H1 (cell line): ENCODE data around the gene RND3.

Source experiments
- ATF2 ChIP-seq: IDR thresholded peaks from 2 replicates; pipeline ENCODE4 v1.6.1; 2012; ENCODE audit warnings: low read length, inconsistent platforms
- CBX8 ChIP-seq: fragments of 300-800, 300-1000 bp; sonication (generic); IDR thresholded peaks from 2 replicates; pipeline ENCODE4 v1.7.1; 2016; ENCODE audit warnings: low read depth, low read length, borderline replicate concordance
- CTCF ChIP-seq, 3 experiments: IDR thresholded peaks; 1 replicate in 2 of 3; 2 replicates in 1 of 3; pipeline versions ENCODE4 v1.5.1 to v1.6.1; 2011; ENCODE audit warnings: low read length in 3 of 3, mild to moderate bottlenecking in 3 of 3, inconsistent platforms in 2 of 3, low read depth in 1 of 3, moderate library complexity in 1 of 3; ENCODE audit not compliant: insufficient read depth in 1 of 3; ENCODE audit errors: control extremely low read depth in 1 of 3
- EP300 ChIP-seq, 2 experiments: IDR thresholded peaks; 1 replicate in 1 of 2; 2 replicates in 1 of 2; pipeline ENCODE4 v1.6.1; 2011 to 2012; ENCODE audit warnings: low read depth in 2 of 2, low read length in 2 of 2, mild to moderate bottlenecking in 2 of 2, borderline replicate concordance in 1 of 2, inconsistent platforms in 1 of 2, moderate library complexity in 1 of 2
- EZH2 ChIP-seq: fragments of 200-600 bp; sonication (generic); IDR thresholded peaks from 2 replicates; pipeline ENCODE4 v1.7.1; 2012; ENCODE audit warnings: low read depth, mild to moderate bottlenecking, moderate library complexity, low read length, inconsistent platforms; ENCODE audit not compliant: severe bottlenecking
- POLR2A ChIP-seq, 2 experiments: IDR thresholded peaks; 1 replicate in 1 of 2; 2 replicates in 1 of 2; pipeline ENCODE4 v1.6.1; 2011; ENCODE audit warnings: low read depth in 2 of 2, low read length in 2 of 2, mild to moderate bottlenecking in 2 of 2; ENCODE audit errors: control extremely low read depth in 1 of 2
- POLR2AphosphoS5 ChIP-seq: IDR thresholded peaks from 2 replicates; pipeline ENCODE4 v1.6.1; 2011; ENCODE audit warnings: low read depth, low read length
- RAD21 ChIP-seq, 2 experiments: IDR thresholded peaks in 1 of 2; conservative IDR thresholded peaks in 1 of 2; 2 replicates each; pipeline ENCODE4 v1.6.1; 2011; ENCODE audit warnings: low read depth in 2 of 2, low read length in 2 of 2, improper control_type of control experiment in 1 of 2, inconsistent platforms in 1 of 2, mild to moderate bottlenecking in 1 of 2, moderate library complexity in 1 of 2
- SIN3A ChIP-seq, 2 experiments: IDR thresholded peaks in 1 of 2; conservative IDR thresholded peaks in 1 of 2; 2 replicates each; pipeline ENCODE4 v1.6.1; 2011 to 2012; ENCODE audit warnings: low read length in 2 of 2, improper control_type of control experiment in 1 of 2, low read depth in 1 of 2, mild to moderate bottlenecking in 1 of 2
- SIRT6 ChIP-seq: IDR thresholded peaks from one replicate; pipeline ENCODE4 v1.7.1; 2012; ENCODE audit warnings: low read length, inconsistent platforms
- SP1 ChIP-seq: IDR thresholded peaks from 2 replicates; pipeline ENCODE4 v1.6.1; 2011; ENCODE audit warnings: low read depth, low read length
- TAF1 ChIP-seq: IDR thresholded peaks from 2 replicates; pipeline ENCODE4 v1.6.1; 2011; ENCODE audit warnings: mild to moderate bottlenecking, low read depth, low read length
- YY1 ChIP-seq: IDR thresholded peaks from 2 replicates; pipeline ENCODE4 v1.6.1; 2011; ENCODE audit warnings: low read depth, mild to moderate bottlenecking, low read length
- TF ChIP-seq, protein P1 (sequence below): IDR thresholded peaks from 2 replicates; pipeline ENCODE4 v1.6.1; 2012; ENCODE audit warnings: inconsistent platforms

DNA sequence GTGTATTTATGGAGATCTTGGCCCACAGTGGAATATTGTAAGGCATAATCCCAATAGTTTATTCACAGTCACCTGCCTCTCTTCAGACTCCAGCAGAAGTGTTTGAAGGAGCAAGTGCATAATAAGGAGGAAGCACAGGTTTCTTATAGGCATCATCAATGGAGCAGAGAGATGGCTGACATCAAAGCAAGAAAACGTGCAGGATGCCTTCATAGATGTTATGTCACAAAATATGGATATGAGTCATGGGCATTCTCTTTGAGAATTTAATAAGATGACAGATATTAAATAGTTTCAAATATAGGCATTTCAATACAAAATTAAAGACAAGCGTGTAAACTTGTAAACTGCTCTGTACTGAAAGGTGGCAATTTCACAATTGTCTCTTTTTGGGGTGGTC, 4.0 kb upstream of the RND3 start:
- TF ChIP-seq POLR2A (IDR thresholded peaks at IDR 0.05; ENCODE audit: control extremely low read depth in 1 of 2, low read depth in 2 of 2, low read length in 2 of 2), result no peak
- no peak for TF ChIP-seq EP300 (IDR thresholded peaks at IDR 0.05; ENCODE audit: borderline replicate concordance in 1 of 2, low read depth in 2 of 2, low read length in 2 of 2)
- TF ChIP-seq CBX8, result no peak
- no peak for TF ChIP-seq CTCF (IDR thresholded peaks at IDR 0.05; ENCODE audit: control extremely low read depth in 1 of 3, insufficient read depth in 1 of 3, low read depth in 1 of 3, low read length in 3 of 3)
- no peak for TF ChIP-seq YY1
- no peak for TF ChIP-seq SIN3A (conservative IDR thresholded peaks at IDR 0.05 in 1 of 2, IDR thresholded peaks at IDR 0.05 in 1 of 2; ENCODE audit: low read depth in 1 of 2, low read length in 2 of 2)
- TF ChIP-seq SP1, result no peak
- no peak for TF ChIP-seq EZH2
- no peak for TF ChIP-seq POLR2AphosphoS5
- TF ChIP-seq SIRT6, result no peak
- TF ChIP-seq, protein P1, sequence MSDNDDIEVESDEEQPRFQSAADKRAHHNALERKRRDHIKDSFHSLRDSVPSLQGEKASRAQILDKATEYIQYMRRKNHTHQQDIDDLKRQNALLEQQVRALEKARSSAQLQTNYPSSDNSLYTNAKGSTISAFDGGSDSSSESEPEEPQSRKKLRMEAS, result no peak
- TF ChIP-seq ATF2, result no peak
- TF ChIP-seq RAD21 (IDR thresholded peaks at IDR 0.05 in 1 of 2, conservative IDR thresholded peaks at IDR 0.05 in 1 of 2; ENCODE audit: low read depth in 2 of 2, low read length in 2 of 2), result no peak
- no peak for TF ChIP-seq TAF1
